Measurements from ENCODE around the gene BAG2. TPM values are rescaled to one million over a fixed set of nuclear protein-coding genes. Genes with fewer than 3 reads are reported as not detected.

The BAG2 gene
- total RNA-seq, 1 experiment from 2014 or later = 10.4 TPM

DNA sequence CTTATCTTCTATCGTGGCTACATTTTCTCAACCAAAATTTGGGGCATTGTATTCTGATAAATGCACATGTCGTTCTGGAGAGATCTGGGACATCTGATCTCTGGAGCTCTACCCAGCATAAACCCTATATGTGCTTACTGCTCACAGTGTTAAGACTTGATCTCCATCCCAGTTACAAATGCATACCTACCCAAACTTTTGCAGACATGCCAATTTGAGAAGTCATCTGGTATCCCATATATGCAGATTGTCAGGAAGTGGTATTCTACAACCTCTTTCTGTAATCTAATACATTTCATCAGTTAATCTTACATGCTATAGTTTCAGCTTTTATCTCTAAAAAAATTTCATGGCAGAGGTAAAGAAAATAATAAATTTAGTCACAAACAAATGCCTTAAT, 11.2 kb downstream of the BAG2 start:
- Histone ChIP-seq H3K4me3 (ENCODE audit: low read length) (no peak overlapping the region), H3K9me2 (replicated peaks; ENCODE audit: low read length) (no peaks in the 10 kb centered on the region), H3K4me1 (ENCODE audit: insufficient read depth, low read length) (no peaks in the 10 kb centered on the region), H3K36me3 (ENCODE audit: low read depth, low read length) (peaks cover 46% of the 10 kb centered on the region), H4K20me1 (ENCODE audit: low read length) (0 out of 2 replicates have a peak, but pooled peaks cover 8% of the 10 kb centered on the region), H3K4me2 (ENCODE audit: low read length) (no peak overlapping the region), H3K9ac (ENCODE audit: low read length) (no peak overlapping the region), H2AFZ (ENCODE audit: low read length) (no peak overlapping the region), H3K27me3 (ENCODE audit: low read length) (no peaks in the 10 kb centered on the region), H3K27ac (ENCODE audit: low read length) (no peak overlapping the region), H3F3A (ENCODE audit: low read length, unreplicated experiment) (no peaks in the 10 kb centered on the region), H3K9me3 (ENCODE audit: low read length) (no peaks in the 10 kb centered on the region), H3K79me2 (ENCODE audit: low read length) (peaks cover 35% of the 10 kb centered on the region)
- CTCF ChIA-PET = no interaction called here
- ATAC-seq (no peak), DNase-seq (no peak)
- POLR2A ChIA-PET (ENCODE audit: unreplicated experiment) = no interaction called here
- TF ChIP-seq CTCF (conservative IDR thresholded peaks at IDR 0.05; ENCODE audit: low read depth, low read length) (no peak), EZH2 (IDR thresholded peaks at IDR 0.05; ENCODE audit: low read length, unreplicated experiment) (no peak), EZH2phosphoT487 (IDR thresholded peaks at IDR 0.05; ENCODE audit: borderline replicate concordance, low read length) (no peak)
- intact Hi-C loops (cut with micrococcal nuclease) = no loop called here
- BruUV-seq (replicated peaks) = no TSS peak

DNA sequence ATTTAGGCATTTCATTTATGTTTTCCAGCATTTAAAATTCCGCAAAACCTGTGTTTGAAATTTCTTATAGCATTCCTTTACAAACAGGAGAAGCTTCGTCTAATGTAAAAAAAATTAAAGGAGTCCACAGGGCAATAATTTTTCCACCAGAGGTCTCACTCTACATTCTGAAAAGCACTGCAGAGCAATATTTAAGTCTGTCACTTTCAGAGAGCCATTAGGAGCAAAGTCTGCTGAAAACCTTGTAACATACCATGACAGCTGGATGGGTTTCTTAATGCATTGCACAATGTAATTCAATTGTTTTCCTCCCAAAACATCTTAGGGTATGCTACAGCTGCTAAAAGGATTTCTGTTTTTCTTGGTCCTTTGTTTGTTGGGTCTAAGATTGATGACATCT, 18.0 kb downstream of the BAG2 start:
- intact Hi-C loops (cut with micrococcal nuclease) = loop anchor here (1.0 to 2.0 kb wide), 3 partner anchors 31 to 126 kb away; no protein-coding TSS in a partner anchor
- no peaks in the 10 kb centered on the region for H4K20me1 ChIP-seq (ENCODE audit: low read length)
- H3K36me3 ChIP-seq (ENCODE audit: low read depth, low read length) = peaks cover 15% of the 10 kb centered on the region; the same call in 1 of the 2 replicates
- POLR2A ChIA-PET (ENCODE audit: unreplicated experiment) = no interaction called here
- no peaks in the 10 kb centered on the region for H3K27me3 ChIP-seq (ENCODE audit: low read length)
- no peaks in the 10 kb centered on the region for H3K9me2 ChIP-seq (replicated peaks; ENCODE audit: low read length)
- no peak overlapping the region for H3K9ac ChIP-seq (ENCODE audit: low read length)
- H3K4me3 ChIP-seq (ENCODE audit: low read length) = no peak overlapping the region
- DNase-seq (peak; percentile 45), ATAC-seq (peak; percentile 70)
- CTCF ChIA-PET = interaction anchor here (0.6 to 1.5 kb wide), 4 partner anchors 12 to 286 kb away, joined by 3 to 8 read pairs (median 4); no protein-coding TSS in a partner anchor
- no peaks in the 10 kb centered on the region for H3K9me3 ChIP-seq (ENCODE audit: low read length)
- no peaks in the 10 kb centered on the region for H3K79me2 ChIP-seq (ENCODE audit: low read length)
- H3F3A ChIP-seq (ENCODE audit: low read length, unreplicated experiment) = no peaks in the 10 kb centered on the region
- no peak for TF ChIP-seq EZH2 (IDR thresholded peaks at IDR 0.05; ENCODE audit: low read length, unreplicated experiment)
- TF ChIP-seq CTCF (conservative IDR thresholded peaks at IDR 0.05; ENCODE audit: low read depth, low read length) = peak; percentile 64
- no peak overlapping the region for H3K4me2 ChIP-seq (ENCODE audit: low read length)
- no peak overlapping the region for H2AFZ ChIP-seq (ENCODE audit: low read length)
- H3K27ac ChIP-seq (ENCODE audit: low read length) = no peak overlapping the region
- no peaks in the 10 kb centered on the region for H3K4me1 ChIP-seq (ENCODE audit: insufficient read depth, low read length)
- BruUV-seq (replicated peaks) = TSS peak; percentile 28

- Histone ChIP-seq H3K4me2 (ENCODE audit: low read length) (no peak overlapping the region), H3K36me3 (ENCODE audit: low read depth, low read length) (peaks cover 9% of the 10 kb centered on the region; the same call in 1 of the 2 replicates), H3K27me3 (ENCODE audit: low read length) (no peaks in the 10 kb centered on the region), H3K4me3 (ENCODE audit: low read length) (no peak overlapping the region), H3K9me2 (replicated peaks; ENCODE audit: low read length) (no peaks in the 10 kb centered on the region), H3K9ac (ENCODE audit: low read length) (no peak overlapping the region), H4K20me1 (ENCODE audit: low read length) (no peaks in the 10 kb centered on the region), H3K79me2 (ENCODE audit: low read length) (no peaks in the 10 kb centered on the region), H3K27ac (ENCODE audit: low read length) (no peak overlapping the region), H3F3A (ENCODE audit: low read length, unreplicated experiment) (no peaks in the 10 kb centered on the region), H3K4me1 (ENCODE audit: insufficient read depth, low read length) (no peaks in the 10 kb centered on the region), H3K9me3 (ENCODE audit: low read length) (no peaks in the 10 kb centered on the region), H2AFZ (ENCODE audit: low read length) (no peak overlapping the region)
- ChIA-PET POLR2A (ENCODE audit: unreplicated experiment) (no interaction called here), CTCF (no interaction called here)
- TF ChIP-seq EZH2phosphoT487 (IDR thresholded peaks at IDR 0.05; ENCODE audit: borderline replicate concordance, low read length) (no peak), CTCF (conservative IDR thresholded peaks at IDR 0.05; ENCODE audit: low read depth, low read length) (no peak), EZH2 (IDR thresholded peaks at IDR 0.05; ENCODE audit: low read length, unreplicated experiment) (no peak)
- no peak for DNase-seq
- no peak for ATAC-seq
- intact Hi-C loops (cut with micrococcal nuclease) = no loop called here
- no TSS peak for BruUV-seq (replicated peaks)
Measured at GRCh38 chr6:57193177-57193576, 21.1 kb downstream of the BAG2 start.
